Esophagus muscularis mucosa (tissue), 4 donors: Measurements from ENCODE around the gene RHOT2.

ENCODE experiments used
- CTCF ChIP-seq, 3 experiments: fragments of 200-600 bp in 2 of 3; fragments of 450-650 bp in 1 of 3; sonication (generic) in 2 of 3; IDR thresholded peaks; one replicate each; pipeline ENCODE4 v1.5.1; 2017 to 2019; ENCODE audit warnings: antibody characterized with exemption in 3 of 3, mild to moderate bottlenecking in 2 of 3, moderate library complexity in 1 of 3
- EP300 ChIP-seq: sonication (generic); formaldehyde crosslinking; IDR thresholded peaks from one replicate; pipeline ENCODE4 v1.6.1; 2017; ENCODE audit warnings: antibody characterized with exemption
- POLR2A ChIP-seq: fragments of 450-650 bp; IDR thresholded peaks from one replicate; pipeline ENCODE4 v1.6.1; 2017; ENCODE audit warnings: antibody characterized with exemption, moderate library complexity, mild to moderate bottlenecking, low read depth
- POLR2AphosphoS5 ChIP-seq, 2 donors: sonication (generic); formaldehyde crosslinking; IDR thresholded peaks; one replicate each; pipeline ENCODE4 v1.6.1; 2017; ENCODE audit warnings: antibody characterized with exemption in 2 of 2

GRCh38 chr16:634051-634670 lies 33.8 kb upstream of the RHOT2 start:
- TF ChIP-seq CTCF (IDR thresholded peaks at IDR 0.05) (no peak), POLR2AphosphoS5 (IDR thresholded peaks at IDR 0.05) (no peak), POLR2A (no peak), EP300 (no peak)
